Epithelial cell of prostate (primary cell): ENCODE data around the gene FADS1.

ENCODE experiments used
- DNase-seq: peaks from one replicate; pipeline ENCODE4 v3.0.0-alpha.2; 2011; ENCODE audit warnings: low read depth, low spot score
- H3K27ac ChIP-seq: fragments of 450-650 bp; 2 replicates; pipeline ENCODE4 v1.5.1; 2017; ENCODE audit warnings: mild to moderate bottlenecking

FADS1 gene

GRCh38 chr11:61750631-61751273 lies 66.1 kb downstream of the FADS1 start:
- H3K27ac ChIP-seq = no peak overlapping the region
- DNase-seq = no peak
